AG04450 (cell line): ENCODE results near the gene ARPC1A. TPM values are rescaled to one million over a fixed set of nuclear protein-coding genes. Genes with fewer than 3 reads are reported as not detected.

ENCODE experiments used
- CTCF ChIA-PET: fragments of 300-600, 350-600 bp; formaldehyde crosslinking; extraction: SDS; loops from one replicate; lab custom pipeline; 2022; ENCODE audit warnings: antibody characterized with exemption, inconsistent platforms; lab: Charles Lee
- POLR2A ChIA-PET: fragments of 350-600 bp; formaldehyde crosslinking; extraction: SDS; loops from one replicate; lab custom pipeline; 2021; ENCODE audit warnings: antibody characterized with exemption, inconsistent platforms; lab: Yijun Ruan, JAX
- DNase-seq: peaks from one replicate; pipeline ENCODE4 v3.0.0-alpha.2; 2011; ENCODE audit warnings: low read depth, low spot score
- H3K27ac ChIP-seq: one replicate; pipeline ENCODE4 v1.5.1; 2012; ENCODE audit warnings: low read depth, low read length, control low read depth
- H3K27me3 ChIP-seq: one replicate; pipeline ENCODE4 v1.6.0; 2012; ENCODE audit warnings: low read length; ENCODE audit not compliant: control insufficient read depth, insufficient read depth
- H3K4me3 ChIP-seq: 2 replicates; pipeline ENCODE4 v1.5.1; 2011; ENCODE audit warnings: mild to moderate bottlenecking, low read depth, low read length, control low read depth
- H3K9me3 ChIP-seq: 2 replicates; pipeline ENCODE4 v1.5.1; 2012; ENCODE audit warnings: low read length; ENCODE audit not compliant: control insufficient read depth, insufficient read depth
- CTCF ChIP-seq: IDR thresholded peaks from 2 replicates; pipeline ENCODE4 v1.5.1; 2011; ENCODE audit warnings: low read depth, low read length, control low read depth, inconsistent platforms
- polyA plus RNA-seq: library from polyadenylated mRNA; depleted of rRNA; stranded (reverse); fragments of >200 nt; gene quantifications from 2 replicates; pipeline ENCODE4 v1.2.3, GENCODE V29; 2011

ARPC1A gene
- polyA plus RNA-seq, 1 experiment = 259 TPM

DNA sequence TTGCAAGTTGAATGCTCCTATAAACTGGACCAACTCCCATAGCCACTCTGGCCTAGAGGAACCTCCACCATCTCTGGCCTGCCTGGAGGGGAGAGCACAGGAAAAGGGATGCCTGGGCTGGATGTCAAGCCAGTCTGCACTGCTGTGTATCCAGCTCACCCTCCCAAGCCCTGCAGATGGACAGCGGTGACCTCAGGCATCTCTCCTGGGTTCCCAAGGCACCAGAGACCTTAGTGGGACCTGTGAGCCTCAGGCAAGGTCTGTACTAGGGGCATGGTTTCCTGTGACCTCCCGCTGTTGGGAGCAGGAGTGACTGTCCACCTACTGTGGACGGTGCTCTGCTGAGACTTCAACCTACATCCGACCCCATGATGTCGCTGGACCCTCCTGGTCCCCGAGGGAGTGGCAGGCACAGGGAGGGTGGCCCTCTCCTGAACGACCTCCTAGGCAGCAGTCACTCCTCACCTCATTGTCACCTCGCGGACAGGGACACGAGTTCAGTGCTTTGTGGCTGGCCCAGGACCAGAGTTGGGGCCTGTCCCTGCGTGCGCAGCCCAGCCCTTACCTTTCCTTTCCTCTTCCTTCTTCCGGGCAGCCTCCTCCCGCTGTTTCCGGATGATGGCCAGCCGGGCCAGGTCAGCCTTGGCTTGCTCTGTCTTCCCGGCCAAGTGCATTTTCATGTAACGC, 71.7 kb downstream of the ARPC1A start:
- no peaks in the 10 kb centered on the region for H3K27me3 ChIP-seq
- no peak for TF ChIP-seq CTCF
- ChIA-PET POLR2A (interaction anchor here (0.8 kb wide), 1 partner anchor 11 kb away, joined by 4 read pairs; the partner anchor contains the start of genes BUD31 and PDAP1), CTCF (no interaction called here)
- H3K9me3 ChIP-seq = no peaks in the 10 kb centered on the region; the same call in 1 of the 2 replicates
- no peak overlapping the region for H3K4me3 ChIP-seq
- DNase-seq = no peak
- no peak overlapping the region for H3K27ac ChIP-seq

GRCh38 chr7:99398891-99399445, 73.3 kb downstream of the ARPC1A start:
- Histone ChIP-seq H3K27ac (no peak overlapping the region), H3K27me3 (no peaks in the 10 kb centered on the region), H3K4me3 (no peak overlapping the region), H3K9me3 (no peaks in the 10 kb centered on the region)
- no peak for TF ChIP-seq CTCF
- CTCF ChIA-PET = interaction anchor here (0.6 kb wide), 1 partner anchor 10 kb away, joined by 4 read pairs; no protein-coding TSS in a partner anchor
- DNase-seq = no peak
- POLR2A ChIA-PET = interaction anchor here (0.9 to 1.8 kb wide), 2 partner anchors 10 to 20 kb away, joined by 3 to 12 read pairs; partner anchors contain the start of genes BUD31 and PDAP1

GRCh38 chr7:99399597-99399996, 73.9 kb downstream of the ARPC1A start:
- Histone ChIP-seq H3K4me3 (no peak overlapping the region), H3K27me3 (no peaks in the 10 kb centered on the region), H3K27ac (no peak overlapping the region), H3K9me3 (no peaks in the 10 kb centered on the region)
- CTCF ChIA-PET = no interaction called here
- DNase-seq = no peak
- no peak for TF ChIP-seq CTCF
- POLR2A ChIA-PET = interaction anchor here (1.8 kb wide), 1 partner anchor 9 kb away, joined by 12 read pairs; the partner anchor contains the start of genes BUD31 and PDAP1

- no peaks in the 10 kb centered on the region for H3K27me3 ChIP-seq
- H3K27ac ChIP-seq = no peak overlapping the region
- no peak for DNase-seq
- TF ChIP-seq CTCF = no peak
- no peak overlapping the region for H3K4me3 ChIP-seq
- ChIA-PET POLR2A (interaction anchor here (0.7 kb wide), 1 partner anchor 9 kb away, joined by 6 read pairs; no protein-coding TSS in a partner anchor), CTCF (no interaction called here)
- H3K9me3 ChIP-seq = no peaks in the 10 kb centered on the region
Measured at GRCh38 chr7:99402854-99403253, 77.2 kb downstream of the ARPC1A start.

- no peaks in the 10 kb centered on the region for H3K27me3 ChIP-seq
- H3K9me3 ChIP-seq = no peaks in the 10 kb centered on the region
- no peak overlapping the region for H3K4me3 ChIP-seq
- no peak for DNase-seq
- ChIA-PET POLR2A (interaction anchor here (0.7 kb wide), 1 partner anchor 28 kb away, joined by 4 read pairs; no protein-coding TSS in a partner anchor), CTCF (no interaction called here)
- no peak for TF ChIP-seq CTCF
- no peak overlapping the region for H3K27ac ChIP-seq
Measured at GRCh38 chr7:99403764-99404163, 78.1 kb downstream of the ARPC1A start.
